SIG-M5 (cell line): ENCODE results near the gene TMEM250.
"Not testable (repeated sequence)": the region's sequence is repeated elsewhere in the genome, so short reads cannot be mapped to it uniquely, and the experiment has no call there.

Source experiments
- DNase-seq: peaks from one replicate; lab custom pipeline; 2025; lab: John Stamatoyannopoulos, UW

TMEM250 gene, protein sequence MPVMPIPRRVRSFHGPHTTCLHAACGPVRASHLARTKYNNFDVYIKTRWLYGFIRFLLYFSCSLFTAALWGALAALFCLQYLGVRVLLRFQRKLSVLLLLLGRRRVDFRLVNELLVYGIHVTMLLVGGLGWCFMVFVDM

DNA sequence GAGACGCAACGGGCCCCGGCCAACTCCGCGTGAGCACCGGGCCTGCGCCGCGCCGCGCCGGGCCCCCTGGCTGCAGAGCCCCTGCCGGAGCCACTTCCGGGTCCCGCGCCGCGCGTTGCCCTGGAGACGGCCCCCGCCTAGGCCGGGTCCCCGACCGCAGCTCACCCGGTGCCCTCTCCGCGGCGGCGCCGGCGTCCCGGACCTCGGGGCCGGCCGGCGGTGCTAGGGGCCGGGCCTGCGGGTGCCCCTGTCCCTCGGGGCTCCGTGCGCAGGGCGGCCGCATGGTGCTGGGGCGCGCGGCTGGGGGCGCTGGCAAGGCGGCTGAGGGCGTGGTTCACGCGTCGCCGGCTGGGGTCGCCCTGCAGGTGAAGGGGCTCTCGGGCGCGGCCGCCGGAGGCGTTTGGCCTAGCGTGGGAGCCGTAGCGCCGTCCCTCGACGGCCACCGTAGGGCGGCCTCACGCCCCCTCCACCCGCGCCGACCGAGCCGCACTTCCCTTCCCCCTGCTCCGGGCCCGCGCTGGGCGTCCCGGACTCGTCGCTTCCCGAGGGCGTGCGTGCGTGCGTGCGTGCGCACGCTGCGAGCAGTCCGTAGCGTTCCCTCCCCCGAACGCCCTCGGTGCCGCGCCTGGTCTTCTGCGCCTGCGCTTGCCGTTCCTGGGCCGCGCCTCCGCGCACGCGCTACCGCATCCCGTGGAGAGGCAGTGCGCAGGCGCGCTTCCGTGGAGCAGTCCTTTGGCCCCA lies at the start of gene TMEM250:
TSS of gene TMEM250 (minus strand) at position 556 of the 741 bp plus-strand sequence. CDS start 1,975 bp downstream, outside the sequence.
- peak; percentile 68 for DNase-seq

DNA sequence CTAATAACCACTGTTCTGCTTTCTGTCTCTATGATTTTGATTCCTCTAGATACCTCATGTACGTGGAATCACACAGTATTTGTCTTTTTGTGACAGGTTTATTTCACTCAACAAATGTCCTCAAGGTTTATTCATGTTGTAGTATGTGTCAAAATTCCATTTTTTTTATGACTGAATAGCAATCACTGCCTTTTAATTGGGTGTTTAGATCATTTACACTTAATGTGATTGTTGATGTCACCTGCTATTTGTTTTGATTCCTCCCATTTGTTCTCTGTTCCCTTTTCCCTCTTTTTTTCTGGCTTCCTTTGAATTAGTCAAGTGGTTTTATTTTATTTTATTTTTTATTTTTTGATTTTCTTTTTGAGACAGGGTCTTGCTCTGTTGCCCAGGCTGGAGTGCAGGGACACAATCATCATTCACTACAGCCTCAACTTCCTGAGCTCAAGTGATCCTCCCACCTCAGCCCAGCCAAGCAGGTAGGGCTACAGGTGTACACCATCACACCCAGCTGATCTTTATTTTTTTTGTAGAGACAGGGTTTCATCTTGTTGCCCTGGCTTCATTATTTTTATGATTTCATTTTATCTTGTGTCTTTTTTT lies 44.7 kb upstream of the TMEM250 start:
- no peak for DNase-seq

DNA sequence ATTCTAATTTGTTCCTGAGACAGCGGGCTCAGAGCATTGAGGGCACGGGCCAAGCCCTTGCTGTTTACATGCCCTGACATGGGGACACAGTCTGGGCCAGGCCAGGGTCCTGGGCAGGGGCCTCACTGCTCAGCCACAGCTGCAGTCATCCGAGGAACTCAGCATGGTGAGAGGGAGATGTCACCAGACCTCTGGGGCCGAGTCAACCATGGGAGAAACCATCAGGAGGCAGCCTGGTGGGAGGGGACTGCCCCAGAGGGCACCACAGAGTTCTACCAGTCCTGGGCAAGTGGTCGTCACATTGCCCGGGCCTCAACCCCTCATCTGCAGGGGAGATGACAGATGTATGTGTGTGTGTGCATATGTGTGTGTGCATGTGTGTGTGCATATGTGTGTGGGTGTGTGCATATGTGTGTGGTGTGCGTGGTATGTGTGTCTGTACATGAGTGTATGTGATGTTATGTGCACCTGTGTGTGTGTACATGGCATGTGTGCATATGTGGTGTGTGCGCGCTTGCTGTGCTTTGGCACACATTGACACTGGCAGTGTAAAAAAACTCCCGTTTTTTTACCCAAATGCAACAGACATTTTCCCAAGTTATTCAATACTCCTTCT lies 42.4 kb upstream of the TMEM250 start:
- no peak for DNase-seq

DNA sequence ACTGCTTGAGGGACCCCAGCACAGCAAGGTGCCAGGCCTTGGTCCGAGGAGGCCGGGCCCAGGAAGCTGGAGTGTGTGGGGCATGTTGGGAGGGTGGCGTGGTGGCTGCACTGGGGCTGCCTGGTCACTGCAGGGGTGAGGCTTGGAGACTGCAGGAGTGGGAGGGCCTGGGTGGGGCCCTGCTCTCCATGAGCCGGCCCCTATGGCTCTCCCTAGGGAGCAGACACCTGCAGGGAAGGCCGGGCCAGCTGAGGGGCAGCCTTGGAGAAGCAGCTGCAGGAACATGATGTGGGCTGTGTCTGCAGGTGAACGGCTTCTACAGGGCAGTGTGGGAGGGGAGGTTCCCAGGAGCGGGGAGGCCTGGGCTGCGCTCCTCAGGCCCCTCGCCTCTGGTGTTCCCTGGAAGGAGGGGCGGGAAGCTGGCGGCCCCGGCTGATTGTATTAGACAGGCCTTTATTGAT lies 41.7 kb upstream of the TMEM250 start:
- no peak for DNase-seq

DNA sequence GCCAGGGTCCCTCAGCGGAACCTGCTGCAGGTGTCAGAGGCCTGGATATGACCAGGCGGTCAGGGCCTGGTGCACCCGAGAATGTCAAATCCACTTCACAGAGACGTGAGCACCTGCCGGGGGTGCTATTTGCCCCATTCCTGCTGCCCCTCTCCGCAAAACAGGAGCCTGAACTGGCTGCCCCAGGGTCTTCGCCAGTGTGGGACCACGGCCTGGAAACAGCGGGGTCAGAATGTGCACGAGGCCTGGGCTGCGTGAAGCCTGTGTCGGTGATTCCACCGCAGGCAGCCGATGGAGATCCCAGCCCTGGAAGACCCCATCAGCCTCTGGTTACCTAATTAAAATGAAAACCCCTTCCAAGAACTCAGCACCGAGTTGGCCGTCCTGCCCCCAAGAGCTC lies 41.2 kb upstream of the TMEM250 start:
- DNase-seq: no peak

DNA sequence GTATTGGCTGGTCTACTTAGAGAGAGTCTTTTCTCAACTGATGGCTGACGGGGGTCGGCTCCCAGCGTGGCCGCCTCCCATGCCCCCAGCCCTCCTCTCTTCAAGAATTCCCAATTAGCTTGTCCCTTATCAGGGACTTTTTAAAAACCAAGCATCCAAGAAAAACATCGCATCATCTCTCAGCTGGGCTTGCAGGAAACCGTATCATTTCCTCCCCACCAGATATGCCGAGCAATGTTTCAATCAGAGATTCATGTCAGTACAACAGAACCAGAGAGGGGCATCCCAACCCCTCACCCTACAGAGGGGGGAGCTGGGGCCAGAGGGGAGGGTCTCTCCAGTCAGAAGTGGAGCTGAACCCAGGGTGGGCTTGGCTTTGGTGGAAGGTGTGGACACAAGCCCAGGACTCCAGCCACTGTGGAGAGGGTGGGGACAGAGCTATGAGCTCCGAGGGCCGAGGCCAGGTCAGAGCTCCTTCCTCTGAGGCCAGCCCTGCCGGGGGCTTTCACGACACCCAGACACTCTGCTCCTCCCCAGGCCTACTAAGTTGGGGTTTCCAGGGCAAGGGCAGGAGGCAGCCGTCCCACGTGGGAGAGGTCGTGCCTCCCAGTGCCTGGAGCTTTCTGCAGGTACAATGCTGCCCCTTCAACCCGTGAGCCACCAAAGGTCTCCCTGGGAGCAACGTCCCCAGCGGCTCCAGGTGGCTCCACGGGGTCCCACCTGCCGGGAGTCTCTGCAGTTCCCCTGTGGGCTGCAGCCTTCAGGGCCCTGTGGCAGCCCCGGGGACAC lies 39.0 kb upstream of the TMEM250 start:
- no peak for DNase-seq

DNA sequence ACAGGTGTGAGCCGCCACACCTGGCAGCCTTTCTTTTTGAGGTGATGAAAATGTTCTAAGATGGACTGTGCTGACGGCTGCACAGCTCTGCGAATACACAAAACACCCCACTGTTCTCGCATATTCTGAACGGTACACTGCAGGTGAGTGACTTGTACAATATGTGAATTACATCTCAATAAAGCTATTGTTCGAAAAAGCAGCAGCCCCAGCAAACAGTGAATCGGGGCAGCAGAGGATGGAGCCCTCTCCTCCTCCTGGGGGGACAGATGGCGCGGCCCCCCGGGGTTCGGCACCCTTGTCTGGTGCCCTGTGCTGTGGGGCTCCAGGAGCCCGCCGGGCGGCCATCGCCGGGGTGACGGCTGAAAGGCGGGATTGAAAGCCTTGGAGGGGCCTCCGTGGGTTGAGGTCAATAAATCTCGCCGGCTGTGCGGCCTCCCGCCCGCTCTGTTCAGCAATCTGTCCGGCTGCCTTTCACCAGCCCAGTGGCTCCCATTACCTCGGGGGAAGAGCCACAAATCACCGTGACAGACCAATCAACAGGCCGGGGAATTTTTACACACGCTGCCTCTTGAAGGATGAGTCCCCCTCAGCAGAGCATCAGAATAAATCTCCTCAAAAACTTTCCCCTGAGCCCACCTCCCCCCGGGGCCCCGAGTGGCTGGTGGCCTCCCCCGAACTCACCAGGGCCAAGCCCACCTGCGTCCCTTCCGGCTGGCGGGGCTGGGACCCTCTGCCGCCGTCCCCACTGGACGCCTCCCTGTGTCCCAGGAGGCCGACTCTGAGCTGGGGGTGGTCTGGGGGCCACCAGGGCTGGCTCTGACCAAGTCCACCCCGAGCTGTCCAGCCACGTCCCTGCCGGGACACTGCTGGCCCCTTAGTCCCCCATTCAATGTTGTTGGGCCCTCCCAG lies 37.8 kb upstream of the TMEM250 start:
- DNase-seq: no peak

DNA sequence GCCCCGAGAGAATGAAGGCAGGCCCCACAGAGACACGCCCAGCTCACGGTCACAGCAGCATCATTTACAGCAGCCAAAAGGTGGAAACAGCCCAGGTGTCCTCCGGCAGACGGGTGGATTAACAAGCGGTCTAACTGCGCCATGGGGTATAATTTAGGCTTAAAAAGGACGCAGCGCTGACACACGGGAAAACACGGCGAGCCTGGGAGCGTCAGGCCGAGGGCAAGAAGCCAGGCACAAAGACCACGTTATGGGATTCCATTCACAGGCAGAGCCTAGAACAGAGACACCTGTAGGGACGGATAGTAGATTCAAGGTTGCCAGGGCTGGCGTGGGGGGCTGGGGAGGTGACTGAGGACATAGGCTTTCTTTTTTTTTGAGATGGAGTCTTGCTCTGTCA lies 36.9 kb upstream of the TMEM250 start:
- DNase-seq: no peak

DNA sequence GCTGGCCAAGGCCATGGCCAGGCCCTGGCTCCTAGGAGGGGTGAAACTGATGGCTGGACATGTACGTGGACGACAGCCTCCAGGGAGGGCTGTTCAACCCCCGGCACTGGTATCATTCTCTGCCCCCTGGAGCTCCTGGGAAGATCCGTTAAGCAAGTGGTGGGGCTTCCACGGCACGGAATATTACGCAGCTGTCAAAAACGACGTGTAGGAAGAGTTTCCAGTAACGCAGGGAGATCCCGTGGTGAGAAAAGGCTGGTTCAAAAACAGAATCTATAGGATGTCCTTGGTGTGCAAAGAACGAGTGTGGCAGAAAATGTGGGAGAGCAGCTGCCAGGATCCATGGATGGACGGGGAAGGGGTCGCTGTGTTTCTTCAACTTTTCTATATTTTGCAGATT lies 36.3 kb upstream of the TMEM250 start:
- no peak for DNase-seq

DNA sequence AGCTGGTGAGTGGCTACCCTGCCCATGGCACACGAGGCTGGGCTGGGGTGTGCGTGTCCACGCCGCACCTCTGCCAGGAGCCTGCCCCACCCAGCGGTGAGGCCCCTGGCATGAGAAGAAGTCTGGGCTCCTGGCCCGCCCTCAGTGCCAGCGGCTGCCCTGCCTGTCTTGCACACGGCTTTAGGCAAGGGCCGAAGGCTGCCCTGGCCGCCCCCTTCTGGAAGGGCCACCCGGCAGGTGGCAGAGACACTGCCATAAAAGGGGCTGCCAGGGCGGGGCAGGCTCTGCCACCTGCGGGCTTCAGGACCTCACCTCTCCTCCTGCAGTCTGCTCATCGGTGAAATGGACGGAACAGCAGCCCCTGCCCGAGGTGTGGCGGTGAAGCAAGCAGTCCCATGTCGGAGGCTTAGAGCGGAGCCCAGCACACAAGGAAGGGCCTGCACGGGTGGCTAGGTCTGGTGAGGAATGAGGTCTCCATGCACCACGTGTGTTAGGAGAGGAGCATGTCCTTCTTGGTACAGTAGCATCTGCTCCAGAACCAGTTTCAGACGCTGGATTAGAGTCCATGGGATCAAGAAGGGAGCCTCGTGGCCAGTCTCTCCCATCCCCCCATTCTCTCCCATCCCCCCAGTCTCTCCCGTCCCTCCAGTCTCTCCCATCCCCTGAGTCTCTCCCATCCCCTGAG lies 34.8 kb upstream of the TMEM250 start:
- DNase-seq: no peak

DNA sequence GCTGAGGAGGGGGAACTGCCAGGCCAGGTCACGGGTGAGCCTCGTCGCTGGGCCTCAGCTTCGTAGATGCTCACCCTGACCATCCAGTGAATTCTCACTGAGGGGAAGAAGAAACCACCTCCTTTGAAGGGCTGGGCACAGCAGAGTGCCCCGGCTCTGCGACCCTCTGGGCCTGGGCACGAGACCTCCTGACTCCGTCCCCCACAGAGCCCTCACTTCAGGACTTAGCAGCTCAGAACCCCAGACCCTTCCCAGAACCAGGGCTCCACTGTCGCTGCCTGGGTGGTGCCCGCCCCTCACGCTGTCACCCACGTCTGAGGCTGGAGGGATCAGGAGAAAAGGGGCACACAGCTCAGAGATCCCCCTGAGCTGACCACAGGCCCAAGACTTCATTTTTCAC lies 34.3 kb upstream of the TMEM250 start:
- DNase-seq: no peak

DNA sequence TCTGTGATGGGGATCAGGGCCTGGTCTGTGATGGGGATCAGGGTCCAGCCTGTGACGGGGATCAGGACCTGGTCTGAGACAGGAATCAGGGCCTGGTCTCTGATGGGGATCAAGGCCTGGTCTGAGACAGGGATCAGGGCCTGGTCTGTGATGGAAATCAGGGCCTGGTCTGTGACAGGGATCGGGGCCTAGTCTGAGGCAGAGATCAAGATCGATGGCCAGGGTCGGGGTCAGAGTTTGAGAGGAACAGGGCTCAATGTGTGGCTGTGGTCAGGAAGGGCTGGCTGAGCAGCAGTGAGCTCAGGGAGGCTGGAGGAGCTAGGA lies 33.8 kb upstream of the TMEM250 start:
- no peak for DNase-seq

DNA sequence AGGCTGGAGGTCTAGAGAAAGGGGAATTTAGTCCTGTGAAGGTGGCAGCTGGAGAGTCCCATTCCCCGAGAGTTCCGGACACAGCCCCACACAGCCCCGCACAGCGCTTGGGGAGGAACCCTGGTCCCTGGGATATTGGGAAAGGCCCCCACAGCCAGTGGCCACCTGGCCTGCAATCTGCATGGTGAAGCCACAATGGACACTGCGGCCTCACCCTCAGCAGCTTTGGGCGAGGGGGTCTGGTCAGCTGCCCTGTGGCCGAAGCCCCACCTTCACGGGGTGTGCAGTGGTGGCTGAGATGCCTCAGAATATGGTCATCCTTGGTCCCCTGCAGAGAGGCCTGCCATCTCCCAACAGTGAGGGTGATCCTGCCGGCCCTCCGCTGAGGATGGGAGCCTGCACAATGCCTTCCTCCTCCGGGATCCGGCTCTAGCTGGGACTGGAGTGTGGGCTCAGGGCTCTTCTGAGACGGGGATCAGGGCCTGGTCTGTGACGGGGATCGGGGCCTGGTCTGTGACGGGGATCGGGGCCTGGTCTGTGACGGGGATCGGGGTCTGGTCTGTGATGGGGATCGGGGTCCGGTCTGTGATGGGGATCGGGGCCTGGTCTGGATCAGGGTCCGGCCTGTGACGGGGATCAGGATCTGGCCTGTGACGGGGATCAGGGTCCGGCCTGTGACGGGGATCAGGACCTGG lies 33.3 kb upstream of the TMEM250 start:
- DNase-seq: no peak

DNA sequence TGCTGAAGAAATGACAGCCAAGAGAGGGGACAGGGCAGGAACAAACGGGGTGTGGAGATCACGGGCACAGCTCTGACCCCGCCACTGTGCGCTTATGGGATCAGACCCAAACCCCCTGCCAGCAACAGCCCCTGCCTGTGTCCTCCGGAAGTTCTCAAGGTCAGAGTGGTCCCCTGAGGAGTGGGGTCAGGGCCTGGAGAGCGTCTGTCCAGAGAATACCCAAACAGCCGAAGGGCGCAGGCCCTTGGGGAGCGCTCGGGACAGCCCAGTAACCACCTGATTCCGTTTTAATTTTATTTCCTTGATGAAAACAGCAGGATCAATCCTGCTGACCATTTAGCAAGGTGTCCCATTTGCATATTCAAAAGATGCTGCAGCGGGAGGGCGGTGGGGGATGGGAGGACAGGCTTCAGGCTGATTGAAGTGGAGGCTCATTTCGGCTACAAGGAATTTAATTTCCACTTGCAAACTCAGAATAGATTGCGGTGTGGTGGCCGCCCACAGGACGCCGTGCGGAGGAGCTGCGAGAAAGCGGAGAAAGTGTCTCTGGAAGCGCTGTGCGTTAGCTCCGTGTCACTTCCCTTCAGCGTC lies 32.6 kb upstream of the TMEM250 start:
- DNase-seq: no peak

DNA sequence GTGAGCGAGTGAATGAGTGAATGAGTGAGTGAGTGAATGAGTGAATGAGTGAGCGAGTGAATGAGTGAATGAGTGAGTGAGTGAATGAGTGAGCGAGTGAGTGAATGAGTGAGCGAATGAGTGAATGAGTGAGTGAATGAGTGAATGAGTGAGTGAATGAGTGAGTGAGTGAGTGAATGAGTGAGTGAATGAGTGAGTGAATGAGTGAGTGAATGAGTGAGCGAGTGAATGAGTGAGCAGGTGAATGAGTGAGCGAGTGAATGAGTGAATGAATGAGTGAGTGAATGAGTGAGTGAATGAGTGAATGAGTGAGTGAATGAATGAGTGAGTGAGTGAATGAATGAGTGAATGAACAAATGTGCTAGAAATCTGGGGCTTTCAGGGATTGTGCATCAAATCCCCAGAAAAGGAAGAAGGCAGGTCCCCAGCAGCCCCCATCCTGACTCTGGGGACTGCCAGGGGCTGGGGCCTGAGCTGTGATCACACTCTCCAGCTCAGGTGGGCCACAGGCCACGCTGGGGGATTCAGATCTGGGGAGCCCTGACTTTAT lies 32.1 kb upstream of the TMEM250 start:
- DNase-seq: not testable (repeated sequence)

DNA sequence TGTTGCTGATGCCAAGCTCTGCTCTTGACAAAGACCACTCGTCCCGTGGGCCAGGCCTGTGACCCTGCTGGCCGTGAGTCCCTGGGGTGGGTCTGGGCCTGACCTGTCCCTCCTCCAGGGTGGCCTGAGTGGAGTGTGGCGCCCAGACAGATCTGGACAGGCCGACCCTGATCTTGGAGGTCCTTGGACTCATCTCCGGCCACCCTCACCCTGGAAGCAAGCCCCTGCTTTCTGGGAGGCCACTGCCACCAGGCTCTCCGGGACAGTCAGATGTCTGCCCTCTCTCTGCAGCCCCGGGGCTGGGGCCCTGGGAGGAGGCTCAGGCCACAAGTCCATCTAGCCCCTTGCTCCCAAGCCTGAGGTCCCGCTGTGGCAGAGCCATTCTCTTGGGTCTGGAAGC lies 31.2 kb upstream of the TMEM250 start:
- DNase-seq: no peak

DNA sequence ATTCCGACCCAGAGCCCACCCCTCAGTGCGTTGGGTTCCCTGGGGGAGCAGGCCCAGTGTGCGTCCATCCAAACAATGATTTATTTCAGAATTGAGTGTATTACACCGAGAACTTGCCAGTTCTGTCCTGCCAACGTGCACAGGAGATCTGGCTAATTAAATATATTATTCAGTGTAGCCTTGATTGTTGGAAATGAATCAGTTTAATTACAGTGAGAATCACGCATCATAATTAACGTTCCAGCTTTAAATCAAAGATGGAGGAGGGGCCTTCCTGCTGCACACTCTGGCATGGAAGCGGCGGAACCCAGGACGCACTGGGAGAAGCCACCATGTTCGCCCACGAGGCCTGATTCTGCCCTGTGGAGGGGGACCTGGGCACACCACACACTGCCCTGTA lies 30.7 kb upstream of the TMEM250 start:
- no peak for DNase-seq

DNA sequence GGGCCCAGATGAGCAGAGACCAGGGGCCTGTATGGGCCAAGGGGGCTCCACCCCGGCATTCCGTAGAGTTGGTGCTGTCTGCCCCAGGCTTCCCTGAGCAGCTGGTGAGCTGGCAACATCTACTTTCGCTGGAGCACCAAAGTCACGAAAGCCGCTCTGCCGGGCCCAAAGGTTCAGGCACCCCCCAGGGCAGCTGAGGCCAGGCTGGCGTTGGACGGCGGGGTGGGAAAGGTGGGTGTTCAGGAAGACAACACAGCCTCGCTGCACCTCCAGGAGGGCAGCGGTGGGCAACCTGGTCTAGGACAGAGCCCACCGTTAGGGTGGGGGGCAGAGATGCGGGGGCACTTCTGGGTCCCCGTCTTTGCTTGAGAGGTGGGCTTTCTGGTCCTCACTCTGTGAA lies 30.1 kb upstream of the TMEM250 start:
- no peak for DNase-seq
